IMR-90 (cell line): ENCODE measurements around the gene COL4A2. TPM values are rescaled to one million over a fixed set of nuclear protein-coding genes. Genes with fewer than 3 reads are reported as not detected.

Source experiments
- ATAC-seq: fragments of 200-7000 bp; cut with Tn5 transposase; 2 replicates; pipeline ENCODE4 v1.9.1; 2020; ENCODE audit warnings: low read depth, mild to moderate bottlenecking, moderate library complexity
- BruUV-seq: library from RNA; stranded (reverse); fragments of 400-500 nt; replicated peaks from 2 replicates; lab custom pipeline; 2021; lab: Mats Ljungman, UMichigan
- CTCF ChIA-PET: fragments of 300-600 bp; formaldehyde crosslinking; extraction: SDS; loops from one replicate; lab custom pipeline; 2021; ENCODE audit warnings: antibody characterized with exemption; lab: Yijun Ruan, JAX
- POLR2A ChIA-PET: fragments of 300-600 bp; sonication (Branson Sonifier 250); formaldehyde crosslinking; loops from one replicate; lab custom pipeline; 2022; ENCODE audit warnings: antibody characterized with exemption; ENCODE audit not compliant: unreplicated experiment; lab: Charles Lee
- DNase-seq: peaks from one replicate; pipeline ENCODE4 v3.0.0; 2013
- H2AFZ ChIP-seq: replicated peaks from 2 replicates; pipeline ENCODE3; 2013; ENCODE audit warnings: low read length, mild to moderate bottlenecking; ENCODE audit not compliant: poor library complexity
- H2AK5ac ChIP-seq: 2 replicates; pipeline ENCODE4 v1.6.1; 2013; ENCODE audit warnings: low read depth, low read length, inconsistent platforms
- H2AK9ac ChIP-seq: replicated peaks from 2 replicates; pipeline ENCODE3; 2013; ENCODE audit warnings: mild to moderate bottlenecking, low read depth, low read length, moderate library complexity; ENCODE audit not compliant: poor library complexity
- H2BK120ac ChIP-seq: 2 replicates; pipeline ENCODE4 v1.6.1; 2013; ENCODE audit warnings: low read depth, low read length, inconsistent platforms
- H2BK15ac ChIP-seq: 3 replicates; pipeline ENCODE4 v1.6.1; 2013; ENCODE audit warnings: low read depth, low read length, inconsistent platforms
- H2BK20ac ChIP-seq: 2 replicates; pipeline ENCODE4 v1.6.1; 2013; ENCODE audit warnings: low read depth, mild to moderate bottlenecking, inconsistent platforms, low read length, moderate library complexity
- H2BK5ac ChIP-seq: 2 replicates; pipeline ENCODE4 v1.6.1; 2013; ENCODE audit warnings: mild to moderate bottlenecking, low read depth, low read length, inconsistent platforms; ENCODE audit not compliant: poor library complexity, severe bottlenecking
- H3K14ac ChIP-seq: replicated peaks from 2 replicates; pipeline ENCODE4 v1.6.1; 2013; ENCODE audit warnings: low read depth, low read length, inconsistent platforms
- H3K18ac ChIP-seq: 2 replicates; pipeline ENCODE4 v1.6.1; 2013; ENCODE audit warnings: low read depth, low read length, control low read depth
- H3K23ac ChIP-seq: 2 replicates; pipeline ENCODE4 v1.6.1; 2013; ENCODE audit warnings: low read depth, low read length, inconsistent platforms
- H3K27ac ChIP-seq: 2 replicates; pipeline ENCODE4 v1.5.1; 2013; ENCODE audit warnings: mild to moderate bottlenecking, control low read depth, low read length; ENCODE audit not compliant: insufficient read depth
- H3K27me3 ChIP-seq: 2 replicates; pipeline ENCODE4 v1.6.1; 2013; ENCODE audit warnings: low read length; ENCODE audit not compliant: control insufficient read depth, insufficient read depth
- H3K36me3 ChIP-seq: 2 replicates; pipeline ENCODE4 v1.6.1; 2013; ENCODE audit warnings: low read length, mixed read lengths; ENCODE audit not compliant: control insufficient read depth, insufficient read depth
- H3K4ac ChIP-seq: 2 replicates; pipeline ENCODE4 v1.6.1; 2013; ENCODE audit warnings: low read depth, low read length, inconsistent platforms
- H3K4me1 ChIP-seq: 2 replicates; pipeline ENCODE4 v1.6.1; 2013; ENCODE audit warnings: low read length, mixed read lengths; ENCODE audit not compliant: control insufficient read depth, insufficient read depth
- H3K4me2 ChIP-seq: 2 replicates; pipeline ENCODE4 v1.6.1; 2013; ENCODE audit warnings: low read depth, mild to moderate bottlenecking, control low read depth, low read length, moderate library complexity
- H3K4me3 ChIP-seq: 2 replicates; pipeline ENCODE4 v1.5.1; 2013; ENCODE audit warnings: low read depth, mild to moderate bottlenecking, control low read depth, low read length, moderate library complexity; ENCODE audit not compliant: insufficient read depth
- H3K56ac ChIP-seq: 2 replicates; pipeline ENCODE4 v1.6.1; 2013; ENCODE audit warnings: low read length, inconsistent platforms; ENCODE audit not compliant: insufficient read depth; ENCODE audit errors: extremely low read depth
- H3K79me1 ChIP-seq, 2 experiments: 2 replicates each; pipeline ENCODE4 v1.6.1; 2013; ENCODE audit warnings: low read length in 2 of 2, inconsistent platforms in 1 of 2, low read depth in 1 of 2
- H3K9ac ChIP-seq: 2 replicates; pipeline ENCODE4 v1.6.1; 2013; ENCODE audit warnings: low read depth, low read length, control low read depth
- H3K9me1 ChIP-seq: 2 replicates; pipeline ENCODE4 v1.6.1; 2013; ENCODE audit warnings: low read length, inconsistent platforms; ENCODE audit not compliant: insufficient read depth
- H3K9me3 ChIP-seq: 2 replicates; pipeline ENCODE4 v1.6.1; 2013; ENCODE audit warnings: low read length; ENCODE audit not compliant: control insufficient read depth, insufficient read depth
- H4K20me1 ChIP-seq: 2 replicates; pipeline ENCODE4 v1.6.1; 2013; ENCODE audit warnings: low read length, inconsistent platforms; ENCODE audit not compliant: insufficient read depth
- H4K5ac ChIP-seq: 2 replicates; pipeline ENCODE4 v1.6.1; 2013; ENCODE audit warnings: mild to moderate bottlenecking, low read depth, low read length, control low read depth
- H4K8ac ChIP-seq, 2 experiments: 2 replicates each; pipeline ENCODE4 v1.6.1; 2013; ENCODE audit warnings: low read depth in 2 of 2, low read length in 2 of 2, control low read depth in 1 of 2, inconsistent platforms in 1 of 2
- H4K91ac ChIP-seq: 2 replicates; pipeline ENCODE4 v1.6.1; 2013; ENCODE audit warnings: low read depth, low read length, inconsistent platforms; ENCODE audit not compliant: insufficient read depth
- CHD1 ChIP-seq: IDR thresholded peaks from 2 replicates; pipeline ENCODE4 v1.6.1; 2012; ENCODE audit warnings: low read depth, low read length, improper control_type of control experiment
- MAZ ChIP-seq: IDR thresholded peaks from 2 replicates; pipeline ENCODE4 v1.6.1; 2012; ENCODE audit warnings: low read depth, mild to moderate bottlenecking, low read length, improper control_type of control experiment, moderate library complexity, borderline replicate concordance
- WGBS, 2 experiments: methylation state at CpG; one replicate each; pipeline versions ENCODE4 v1.1.5 to v1.1.7; 2013; ENCODE audit warnings: missing lambda C conversion rate in 2 of 2; ENCODE audit not compliant: insufficient read length in 1 of 2; ENCODE audit errors: extremely low coverage in 2 of 2; 5-methylcytosine and 5-hydroxymethylcytosine counted together
- dilution Hi-C: fragments of 300-500 bp; cut with HindIII; formaldehyde crosslinking; loops from one replicate; pipeline ENCODE4 v1.14.3; 2018; ENCODE audit warnings: low sequenced_read_pairs; ENCODE audit not compliant: unreplicated experiment
- in situ Hi-C: fragments of 300-500 bp; cut with MboI; formaldehyde crosslinking; loops from 3 replicates; pipeline ENCODE4 v1.14.3; 2019; ENCODE audit warnings: low sequenced_read_pairs, inconsistent platforms, mixed read lengths
- intact Hi-C: fragments of 100-400 bp; cut with micrococcal nuclease; formaldehyde crosslinking; loops from 2 replicates; pipeline ENCODE4 v1.10.0; 2022
- polyA plus RNA-seq, 3 experiments: library from polyadenylated mRNA; depleted of rRNA; stranded (reverse); fragments of >200 nt; gene quantifications; 2 replicates each; pipeline ENCODE4 v1.2.3, GENCODE V29; 2012; ENCODE audit warnings: low replicate concordance in 1 of 3
- total RNA-seq: library from RNA; depleted of rRNA; stranded (reverse); fragments of >200 nt; gene quantifications from 2 replicates; pipeline ENCODE4 v1.2.3, GENCODE V29; 2012
- TF ChIP-seq, protein P1 (sequence below): conservative IDR thresholded peaks from 2 replicates; pipeline ENCODE4 v1.5.1; 2012; ENCODE audit warnings: mild to moderate bottlenecking, low read depth, low read length, improper control_type of control experiment

The COL4A2 gene
- total and polyA plus RNA-seq, 2 of the 4 experiments (the other 2 are of a cell fraction), result 90.7 to 457 TPM

DNA sequence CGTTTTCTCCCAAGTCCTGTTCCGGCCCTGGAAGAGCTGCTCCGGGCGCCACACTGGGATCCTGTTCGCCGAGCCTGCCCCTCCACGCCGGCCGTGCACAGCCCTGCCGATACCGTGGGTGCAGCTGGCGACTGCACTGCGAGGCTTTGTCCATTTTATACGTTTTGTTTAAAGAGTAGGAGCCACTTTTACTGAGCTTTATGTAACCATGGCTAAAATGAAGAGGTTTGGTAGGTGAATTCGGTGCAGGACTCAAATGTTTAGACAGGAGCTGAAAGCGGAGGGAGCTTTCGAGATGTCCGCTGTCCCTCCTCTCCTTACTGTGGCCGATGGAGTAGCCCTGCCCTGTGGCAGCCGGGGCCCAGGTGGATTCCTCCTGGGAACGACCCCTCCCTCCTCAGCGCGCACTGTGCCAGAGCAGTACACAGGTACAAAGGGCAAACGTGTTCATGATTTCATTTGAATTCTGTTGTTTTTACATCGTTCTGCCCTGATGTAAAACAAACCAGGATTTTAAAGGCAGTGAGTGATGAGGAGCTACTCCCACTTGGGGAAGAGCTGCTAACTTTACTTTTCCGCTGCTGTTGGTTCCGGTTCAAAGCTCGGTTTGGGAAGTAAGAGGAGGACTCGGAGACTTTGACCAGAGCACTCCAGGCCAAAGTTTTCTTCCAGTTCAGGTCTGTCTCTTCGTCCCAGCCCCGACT, 1.7 kb downstream of the COL4A2 start:
- ATAC-seq (no peak), DNase-seq (no peak)
- H3K9me3 ChIP-seq, result no peaks in the 10 kb centered on the region
- peak overlapping the region; percentile 56; the same call in 1 of the 3 replicates for H2BK15ac ChIP-seq
- BruUV-seq, result no TSS peak
- H2AFZ ChIP-seq, result peak overlapping the region; percentile 83
- in situ Hi-C loops, result no loop called here
- peak overlapping the region; percentile 87 for H3K56ac ChIP-seq
- H3K14ac ChIP-seq, result peak overlapping the region; percentile 92
- CTCF ChIA-PET, result interaction anchor here (0.6 to 1.8 kb wide), 5 partner anchors 18 to 103 kb away, joined by 3 to 4 read pairs (median 3); no protein-coding TSS in a partner anchor
- H3K27ac ChIP-seq, result peak overlapping the region; percentile 78
- POLR2A ChIA-PET, result interaction anchor here (0.7 to 0.8 kb wide), 2 partner anchors 15 to 90 kb away, joined by 5 read pairs; no protein-coding TSS in a partner anchor
- peak overlapping the region; percentile 88 for H3K23ac ChIP-seq
- peak overlapping the region; percentile 84 for H3K4me3 ChIP-seq
- peaks cover 37% of the 10 kb centered on the region for H3K36me3 ChIP-seq
- intact Hi-C loops, result no loop called here
- dilution Hi-C loops, result no loop called here
- peak overlapping the region; percentile 96 for H3K9ac ChIP-seq
- peak overlapping the region; percentile 24 for H4K5ac ChIP-seq
- WGBS, 2 experiments, result 30% methylated on average over 5 of the region's 31 CpGs; no CpG with 5 or more reads in 1 of the 2 experiments
- peaks cover 31% of the 10 kb centered on the region for H3K4me1 ChIP-seq
- peak overlapping the region; percentile 91 for H4K91ac ChIP-seq
- TF ChIP-seq MAZ, result no peak
- TF ChIP-seq, protein P1, sequence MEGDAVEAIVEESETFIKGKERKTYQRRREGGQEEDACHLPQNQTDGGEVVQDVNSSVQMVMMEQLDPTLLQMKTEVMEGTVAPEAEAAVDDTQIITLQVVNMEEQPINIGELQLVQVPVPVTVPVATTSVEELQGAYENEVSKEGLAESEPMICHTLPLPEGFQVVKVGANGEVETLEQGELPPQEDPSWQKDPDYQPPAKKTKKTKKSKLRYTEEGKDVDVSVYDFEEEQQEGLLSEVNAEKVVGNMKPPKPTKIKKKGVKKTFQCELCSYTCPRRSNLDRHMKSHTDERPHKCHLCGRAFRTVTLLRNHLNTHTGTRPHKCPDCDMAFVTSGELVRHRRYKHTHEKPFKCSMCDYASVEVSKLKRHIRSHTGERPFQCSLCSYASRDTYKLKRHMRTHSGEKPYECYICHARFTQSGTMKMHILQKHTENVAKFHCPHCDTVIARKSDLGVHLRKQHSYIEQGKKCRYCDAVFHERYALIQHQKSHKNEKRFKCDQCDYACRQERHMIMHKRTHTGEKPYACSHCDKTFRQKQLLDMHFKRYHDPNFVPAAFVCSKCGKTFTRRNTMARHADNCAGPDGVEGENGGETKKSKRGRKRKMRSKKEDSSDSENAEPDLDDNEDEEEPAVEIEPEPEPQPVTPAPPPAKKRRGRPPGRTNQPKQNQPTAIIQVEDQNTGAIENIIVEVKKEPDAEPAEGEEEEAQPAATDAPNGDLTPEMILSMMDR, result no peak
- peak; percentile 35; the same call in 1 of the 2 replicates for TF ChIP-seq CHD1
- H3K79me1 ChIP-seq, result peaks cover 0 to 56% of the 10 kb centered on the region in 2 experiments; a peak in 2 of 4 replicates
- peak overlapping the region; percentile 46 to 84 for H4K8ac ChIP-seq
- H3K18ac ChIP-seq, result peak overlapping the region; percentile 32
- peaks cover 67% of the 10 kb centered on the region for H4K20me1 ChIP-seq
- peak overlapping the region; percentile 93 for H3K4ac ChIP-seq
- peak overlapping the region; percentile 93 for H3K4me2 ChIP-seq
- H2AK9ac ChIP-seq, result peak overlapping the region; percentile 93
- peak overlapping the region; percentile 89 for H2BK5ac ChIP-seq
- peak overlapping the region; percentile 69 for H2BK20ac ChIP-seq
- peak overlapping the region; percentile 89 for H2AK5ac ChIP-seq
- no peaks in the 10 kb centered on the region for H3K27me3 ChIP-seq
- H3K9me1 ChIP-seq, result peaks cover 29% of the 10 kb centered on the region
- H2BK120ac ChIP-seq, result peak overlapping the region; percentile 75
